Measurements from ENCODE around the gene MASP1.

- TF ChIP-seq, protein P1, sequence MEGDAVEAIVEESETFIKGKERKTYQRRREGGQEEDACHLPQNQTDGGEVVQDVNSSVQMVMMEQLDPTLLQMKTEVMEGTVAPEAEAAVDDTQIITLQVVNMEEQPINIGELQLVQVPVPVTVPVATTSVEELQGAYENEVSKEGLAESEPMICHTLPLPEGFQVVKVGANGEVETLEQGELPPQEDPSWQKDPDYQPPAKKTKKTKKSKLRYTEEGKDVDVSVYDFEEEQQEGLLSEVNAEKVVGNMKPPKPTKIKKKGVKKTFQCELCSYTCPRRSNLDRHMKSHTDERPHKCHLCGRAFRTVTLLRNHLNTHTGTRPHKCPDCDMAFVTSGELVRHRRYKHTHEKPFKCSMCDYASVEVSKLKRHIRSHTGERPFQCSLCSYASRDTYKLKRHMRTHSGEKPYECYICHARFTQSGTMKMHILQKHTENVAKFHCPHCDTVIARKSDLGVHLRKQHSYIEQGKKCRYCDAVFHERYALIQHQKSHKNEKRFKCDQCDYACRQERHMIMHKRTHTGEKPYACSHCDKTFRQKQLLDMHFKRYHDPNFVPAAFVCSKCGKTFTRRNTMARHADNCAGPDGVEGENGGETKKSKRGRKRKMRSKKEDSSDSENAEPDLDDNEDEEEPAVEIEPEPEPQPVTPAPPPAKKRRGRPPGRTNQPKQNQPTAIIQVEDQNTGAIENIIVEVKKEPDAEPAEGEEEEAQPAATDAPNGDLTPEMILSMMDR (IDR thresholded peaks at IDR 0.05), result no peak
- TF ChIP-seq POLR2AphosphoS5 (IDR thresholded peaks at IDR 0.05; ENCODE audit: low read depth, low read length), result no peak
- TF ChIP-seq, protein P2, sequence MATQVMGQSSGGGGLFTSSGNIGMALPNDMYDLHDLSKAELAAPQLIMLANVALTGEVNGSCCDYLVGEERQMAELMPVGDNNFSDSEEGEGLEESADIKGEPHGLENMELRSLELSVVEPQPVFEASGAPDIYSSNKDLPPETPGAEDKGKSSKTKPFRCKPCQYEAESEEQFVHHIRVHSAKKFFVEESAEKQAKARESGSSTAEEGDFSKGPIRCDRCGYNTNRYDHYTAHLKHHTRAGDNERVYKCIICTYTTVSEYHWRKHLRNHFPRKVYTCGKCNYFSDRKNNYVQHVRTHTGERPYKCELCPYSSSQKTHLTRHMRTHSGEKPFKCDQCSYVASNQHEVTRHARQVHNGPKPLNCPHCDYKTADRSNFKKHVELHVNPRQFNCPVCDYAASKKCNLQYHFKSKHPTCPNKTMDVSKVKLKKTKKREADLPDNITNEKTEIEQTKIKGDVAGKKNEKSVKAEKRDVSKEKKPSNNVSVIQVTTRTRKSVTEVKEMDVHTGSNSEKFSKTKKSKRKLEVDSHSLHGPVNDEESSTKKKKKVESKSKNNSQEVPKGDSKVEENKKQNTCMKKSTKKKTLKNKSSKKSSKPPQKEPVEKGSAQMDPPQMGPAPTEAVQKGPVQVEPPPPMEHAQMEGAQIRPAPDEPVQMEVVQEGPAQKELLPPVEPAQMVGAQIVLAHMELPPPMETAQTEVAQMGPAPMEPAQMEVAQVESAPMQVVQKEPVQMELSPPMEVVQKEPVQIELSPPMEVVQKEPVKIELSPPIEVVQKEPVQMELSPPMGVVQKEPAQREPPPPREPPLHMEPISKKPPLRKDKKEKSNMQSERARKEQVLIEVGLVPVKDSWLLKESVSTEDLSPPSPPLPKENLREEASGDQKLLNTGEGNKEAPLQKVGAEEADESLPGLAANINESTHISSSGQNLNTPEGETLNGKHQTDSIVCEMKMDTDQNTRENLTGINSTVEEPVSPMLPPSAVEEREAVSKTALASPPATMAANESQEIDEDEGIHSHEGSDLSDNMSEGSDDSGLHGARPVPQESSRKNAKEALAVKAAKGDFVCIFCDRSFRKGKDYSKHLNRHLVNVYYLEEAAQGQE (IDR thresholded peaks at IDR 0.05; ENCODE audit: insufficient read depth in 1 of 2, low read depth in 2 of 2, low read length in 1 of 2), result no peak
- no peak for TF ChIP-seq TCF7L2 (IDR thresholded peaks at IDR 0.05; ENCODE audit: low read depth, low read length)
- TF ChIP-seq SIN3A (IDR thresholded peaks at IDR 0.05; ENCODE audit: borderline replicate concordance, insufficient read depth, low read depth, low read length), result no peak
Observed at GRCh38 chr3:187265461-187265955, 26.0 kb downstream of the MASP1 start.
